Suprapubic skin (tissue), 3 donors: ENCODE data around the gene DDX56.

Source experiments
- CTCF ChIP-seq, 2 donors: fragments of 200-600 bp in 1 of 2; fragments of 450-650 bp in 1 of 2; sonication (generic) in 1 of 2; IDR thresholded peaks; one replicate each; pipeline ENCODE4 v1.5.1; 2016 to 2019; ENCODE audit warnings: antibody characterized with exemption in 2 of 2, mild to moderate bottlenecking in 1 of 2, moderate library complexity in 1 of 2
- POLR2A ChIP-seq, 2 donors: fragments of 450-650 bp; IDR thresholded peaks; one replicate each; pipeline ENCODE4 v1.6.1; 2017; ENCODE audit warnings: antibody characterized with exemption in 2 of 2, mild to moderate bottlenecking in 2 of 2, moderate library complexity in 2 of 2

GRCh38 chr7:44521347-44522095 lies 52.2 kb downstream of the DDX56 start:
- TF ChIP-seq POLR2A (IDR thresholded peaks at IDR 0.05) (no peak), CTCF (IDR thresholded peaks at IDR 0.05) (no peak)
